IPS DF 6.9 (cell line): Measurements from ENCODE around the gene CAMTA1.

Source experiments
- DNase-seq: peaks from one replicate; pipeline ENCODE4 v3.0.0-alpha.2; 2013; ENCODE audit warnings: low read depth, low spot score
- H3K27ac ChIP-seq: one replicate; pipeline ENCODE4 v1.5.1; 2013; ENCODE audit warnings: low read length, control low read depth
- H3K27me3 ChIP-seq: 2 replicates; pipeline ENCODE4 v1.6.1; 2013; ENCODE audit warnings: mild to moderate bottlenecking, low read length; ENCODE audit not compliant: control insufficient read depth, insufficient read depth
- H3K36me3 ChIP-seq: 2 replicates; pipeline ENCODE4 v1.6.1; 2013; ENCODE audit warnings: low read length; ENCODE audit not compliant: control insufficient read depth, insufficient read depth
- H3K4me1 ChIP-seq: 2 replicates; pipeline ENCODE4 v1.6.1; 2013; ENCODE audit warnings: low read length; ENCODE audit not compliant: control insufficient read depth, insufficient read depth
- H3K4me3 ChIP-seq: 2 replicates; pipeline ENCODE4 v1.5.1; 2013; ENCODE audit warnings: mild to moderate bottlenecking, low read length
- H3K9me3 ChIP-seq: 2 replicates; pipeline ENCODE4 v1.6.1; 2013; ENCODE audit warnings: low read length, inconsistent platforms; ENCODE audit not compliant: control insufficient read depth, insufficient read depth
- WGBS: extraction: QIAGEN DNeasy Blood & Tissue Kit; methylation state at CpG from one replicate; pipeline ENCODE4 v1.1.7; 2013; ENCODE audit warnings: mixed read lengths, missing lambda C conversion rate; ENCODE audit not compliant: insufficient read length, insufficient coverage; 5-methylcytosine and 5-hydroxymethylcytosine counted together

CAMTA1 gene

GRCh38 chr1:6864166-6864565, 78.9 kb downstream of the CAMTA1 start:
- no peak for DNase-seq
- peaks cover 5% of the 10 kb centered on the region; the same call in 1 of the 2 replicates for H3K4me1 ChIP-seq
- H3K27me3 ChIP-seq = no peaks in the 10 kb centered on the region
- no CpG with 5 or more reads among the region's 5 CpGs for WGBS
- no peak overlapping the region for H3K27ac ChIP-seq
- H3K36me3 ChIP-seq = no peaks in the 10 kb centered on the region
- no peaks in the 10 kb centered on the region for H3K9me3 ChIP-seq
- no peak overlapping the region for H3K4me3 ChIP-seq

GRCh38 chr1:6866825-6867224, 81.6 kb downstream of the CAMTA1 start:
- no peak overlapping the region for H3K27ac ChIP-seq
- no peaks in the 10 kb centered on the region for H3K36me3 ChIP-seq
- WGBS = no CpG with 5 or more reads among the region's 7 CpGs
- no peaks in the 10 kb centered on the region for H3K9me3 ChIP-seq
- peaks cover 4% of the 10 kb centered on the region; the same call in 1 of the 2 replicates for H3K4me1 ChIP-seq
- no peaks in the 10 kb centered on the region for H3K27me3 ChIP-seq
- H3K4me3 ChIP-seq = no peak overlapping the region
- no peak for DNase-seq

GRCh38 chr1:6867321-6867720, 82.1 kb downstream of the CAMTA1 start:
- Histone ChIP-seq H3K27ac (no peak overlapping the region), H3K36me3 (no peaks in the 10 kb centered on the region), H3K27me3 (no peaks in the 10 kb centered on the region), H3K9me3 (no peaks in the 10 kb centered on the region), H3K4me3 (no peak overlapping the region), H3K4me1 (peaks cover 4% of the 10 kb centered on the region; the same call in 1 of the 2 replicates)
- DNase-seq = no peak
- 100% methylated on average over 1 of the region's 5 CpGs for WGBS

GRCh38 chr1:6867729-6868659, 82.7 kb downstream of the CAMTA1 start:
- Histone ChIP-seq H3K9me3 (no peaks in the 10 kb centered on the region), H3K27ac (no peak overlapping the region), H3K36me3 (no peaks in the 10 kb centered on the region), H3K4me3 (no peak overlapping the region), H3K27me3 (no peaks in the 10 kb centered on the region), H3K4me1 (peaks cover 4% of the 10 kb centered on the region; the same call in 1 of the 2 replicates)
- WGBS = no CpG with 5 or more reads among the region's 10 CpGs
- DNase-seq = no peak

GRCh38 chr1:6868660-6869380, 83.6 kb downstream of the CAMTA1 start:
- H3K4me1 ChIP-seq = peaks cover 4% of the 10 kb centered on the region; the same call in 1 of the 2 replicates
- DNase-seq = no peak
- H3K4me3 ChIP-seq = no peak overlapping the region
- no peaks in the 10 kb centered on the region for H3K27me3 ChIP-seq
- no peak overlapping the region for H3K27ac ChIP-seq
- no CpG with 5 or more reads among the region's 2 CpGs for WGBS
- H3K9me3 ChIP-seq = no peaks in the 10 kb centered on the region
- no peaks in the 10 kb centered on the region for H3K36me3 ChIP-seq

GRCh38 chr1:6869545-6869944, 84.3 kb downstream of the CAMTA1 start:
- Histone ChIP-seq H3K4me1 (peaks cover 4% of the 10 kb centered on the region; the same call in 1 of the 2 replicates), H3K36me3 (no peaks in the 10 kb centered on the region), H3K27ac (no peak overlapping the region), H3K9me3 (no peaks in the 10 kb centered on the region), H3K27me3 (no peaks in the 10 kb centered on the region), H3K4me3 (no peak overlapping the region)
- WGBS = no CpG with 5 or more reads among the region's 4 CpGs
- no peak for DNase-seq

- no peak overlapping the region for H3K4me3 ChIP-seq
- H3K27me3 ChIP-seq = no peaks in the 10 kb centered on the region
- H3K36me3 ChIP-seq = no peaks in the 10 kb centered on the region
- DNase-seq = no peak
- no peak overlapping the region for H3K27ac ChIP-seq
- no CpG with 5 or more reads among the region's 6 CpGs for WGBS
- peaks cover 4% of the 10 kb centered on the region; the same call in 1 of the 2 replicates for H3K4me1 ChIP-seq
- no peaks in the 10 kb centered on the region for H3K9me3 ChIP-seq
Observed at GRCh38 chr1:6870086-6870485, 84.8 kb downstream of the CAMTA1 start.

- Histone ChIP-seq H3K4me3 (no peak overlapping the region), H3K4me1 (peaks cover 4% of the 10 kb centered on the region; the same call in 1 of the 2 replicates), H3K27ac (no peak overlapping the region)
Observed at GRCh38 chr1:6870571-6870970, 85.3 kb downstream of the CAMTA1 start.

GRCh38 chr1:6871300-6871972, 86.2 kb downstream of the CAMTA1 start:
- Histone ChIP-seq H3K9me3 (no peaks in the 10 kb centered on the region), H3K4me3 (no peak overlapping the region), H3K36me3 (no peaks in the 10 kb centered on the region), H3K27me3 (no peaks in the 10 kb centered on the region), H3K4me1 (peaks cover 4% of the 10 kb centered on the region; the same call in 1 of the 2 replicates), H3K27ac (no peak overlapping the region)
- WGBS = 100% methylated on average over 1 of the region's 3 CpGs
- no peak for DNase-seq

More at GRCh38 chr1:6870571-6870970, 85.3 kb downstream of the CAMTA1 start:
- Histone ChIP-seq H3K27me3 (no peaks in the 10 kb centered on the region), H3K9me3 (no peaks in the 10 kb centered on the region), H3K36me3 (no peaks in the 10 kb centered on the region)
- no peak for DNase-seq
